ENCODE measurements around the gene PAX8. TPM values are rescaled to one million over a fixed set of nuclear protein-coding genes. Genes with fewer than 3 reads are reported as not detected.
A peak's percentile ranks its signal among the peaks of the same experiment; 100 is the strongest.

The PAX8 gene
- total and polyA plus RNA-seq, 2 of the 13 experiments (the other 11 are each of a cell fraction or from before 2014, with no cell fraction given), result 1.5 to 8.8 TPM

DNA sequence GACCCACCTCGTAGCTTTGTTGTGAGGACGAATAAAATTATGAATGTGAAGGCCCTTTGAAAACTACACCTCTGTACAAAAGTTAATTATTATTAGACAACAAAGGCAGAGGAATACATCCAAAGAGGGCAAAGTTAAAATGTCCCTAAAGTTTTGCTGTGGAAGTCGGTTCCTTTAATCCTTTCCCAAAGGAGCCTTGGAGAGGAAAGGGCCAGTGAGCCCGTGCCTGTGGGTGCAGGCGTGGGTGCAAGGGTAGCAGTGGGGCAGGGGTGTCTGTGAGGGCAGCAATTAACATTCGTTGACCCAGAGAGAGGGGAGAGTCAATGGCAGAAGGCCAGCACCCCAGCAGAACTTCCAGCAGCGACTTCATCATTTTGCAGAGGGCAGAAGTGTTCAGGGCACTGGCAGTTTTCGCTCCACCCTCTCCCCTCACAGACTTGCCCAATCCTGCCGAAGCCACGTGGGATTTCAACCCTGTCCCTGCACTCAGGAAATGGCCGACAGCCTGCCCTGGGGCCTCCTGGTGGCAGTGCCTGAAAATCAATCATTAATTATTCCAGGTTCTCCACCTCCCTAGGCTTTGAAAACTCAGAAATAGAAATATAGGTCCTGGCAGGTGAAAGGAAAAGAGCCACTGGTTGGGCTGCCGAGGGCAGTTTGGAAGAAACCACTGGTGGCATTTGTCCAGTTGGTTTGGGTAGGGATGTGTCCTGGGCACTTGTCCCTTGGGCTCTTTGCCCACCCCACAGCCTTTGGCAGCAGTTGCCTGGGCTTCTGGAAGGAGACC lies 4.2 kb upstream of the PAX8 start (continued):
- TF ChIP-seq, protein P1, sequence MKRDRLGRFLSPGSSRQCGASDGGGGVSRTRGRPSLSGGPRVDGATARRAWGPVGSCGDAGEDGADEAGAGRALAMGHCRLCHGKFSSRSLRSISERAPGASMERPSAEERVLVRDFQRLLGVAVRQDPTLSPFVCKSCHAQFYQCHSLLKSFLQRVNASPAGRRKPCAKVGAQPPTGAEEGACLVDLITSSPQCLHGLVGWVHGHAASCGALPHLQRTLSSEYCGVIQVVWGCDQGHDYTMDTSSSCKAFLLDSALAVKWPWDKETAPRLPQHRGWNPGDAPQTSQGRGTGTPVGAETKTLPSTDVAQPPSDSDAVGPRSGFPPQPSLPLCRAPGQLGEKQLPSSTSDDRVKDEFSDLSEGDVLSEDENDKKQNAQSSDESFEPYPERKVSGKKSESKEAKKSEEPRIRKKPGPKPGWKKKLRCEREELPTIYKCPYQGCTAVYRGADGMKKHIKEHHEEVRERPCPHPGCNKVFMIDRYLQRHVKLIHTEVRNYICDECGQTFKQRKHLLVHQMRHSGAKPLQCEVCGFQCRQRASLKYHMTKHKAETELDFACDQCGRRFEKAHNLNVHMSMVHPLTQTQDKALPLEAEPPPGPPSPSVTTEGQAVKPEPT (CRISPR knock-in tag; IDR thresholded peaks at IDR 0.05; ENCODE audit: low read depth), result peak; percentile 42; the same call in 1 of the 2 replicates
- no peak for TF ChIP-seq CENPX (CRISPR knock-in tag; IDR thresholded peaks at IDR 0.05)
- peak; percentile 36; the same call in 1 of the 2 replicates for TF ChIP-seq NFYB (CRISPR knock-in tag; IDR thresholded peaks at IDR 0.05)
- TF ChIP-seq, protein P2, sequence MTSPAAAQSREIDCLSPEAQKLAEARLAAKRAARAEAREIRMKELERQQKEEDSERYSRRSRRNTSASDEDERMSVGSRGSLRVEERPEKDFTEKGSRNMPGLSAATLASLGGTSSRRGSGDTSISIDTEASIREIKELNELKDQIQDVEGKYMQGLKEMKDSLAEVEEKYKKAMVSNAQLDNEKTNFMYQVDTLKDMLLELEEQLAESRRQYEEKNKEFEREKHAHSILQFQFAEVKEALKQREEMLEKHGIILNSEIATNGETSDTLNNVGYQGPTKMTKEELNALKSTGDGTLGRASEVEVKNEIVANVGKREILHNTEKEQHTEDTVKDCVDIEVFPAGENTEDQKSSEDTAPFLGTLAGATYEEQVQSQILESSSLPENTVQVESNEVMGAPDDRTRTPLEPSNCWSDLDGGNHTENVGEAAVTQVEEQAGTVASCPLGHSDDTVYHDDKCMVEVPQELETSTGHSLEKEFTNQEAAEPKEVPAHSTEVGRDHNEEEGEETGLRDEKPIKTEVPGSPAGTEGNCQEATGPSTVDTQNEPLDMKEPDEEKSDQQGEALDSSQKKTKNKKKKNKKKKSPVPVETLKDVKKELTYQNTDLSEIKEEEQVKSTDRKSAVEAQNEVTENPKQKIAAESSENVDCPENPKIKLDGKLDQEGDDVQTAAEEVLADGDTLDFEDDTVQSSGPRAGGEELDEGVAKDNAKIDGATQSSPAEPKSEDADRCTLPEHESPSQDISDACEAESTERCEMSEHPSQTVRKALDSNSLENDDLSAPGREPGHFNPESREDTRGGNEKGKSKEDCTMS (CRISPR knock-in tag; conservative IDR thresholded peaks at IDR 0.05), result no peak
- TF ChIP-seq FOXA3 (CRISPR knock-in tag; IDR thresholded peaks at IDR 0.05), result no peak
- peak; percentile 81; the same call in 1 of the 2 replicates for TF ChIP-seq SRY (CRISPR knock-in tag; IDR thresholded peaks at IDR 0.05)
- no peak for TF ChIP-seq MTF1 (CRISPR knock-in tag; IDR thresholded peaks at IDR 0.05)
- no peak for TF ChIP-seq ZNF530 (CRISPR knock-in tag; IDR thresholded peaks at IDR 0.05; ENCODE audit: low read depth)
- TF ChIP-seq, protein P3, sequence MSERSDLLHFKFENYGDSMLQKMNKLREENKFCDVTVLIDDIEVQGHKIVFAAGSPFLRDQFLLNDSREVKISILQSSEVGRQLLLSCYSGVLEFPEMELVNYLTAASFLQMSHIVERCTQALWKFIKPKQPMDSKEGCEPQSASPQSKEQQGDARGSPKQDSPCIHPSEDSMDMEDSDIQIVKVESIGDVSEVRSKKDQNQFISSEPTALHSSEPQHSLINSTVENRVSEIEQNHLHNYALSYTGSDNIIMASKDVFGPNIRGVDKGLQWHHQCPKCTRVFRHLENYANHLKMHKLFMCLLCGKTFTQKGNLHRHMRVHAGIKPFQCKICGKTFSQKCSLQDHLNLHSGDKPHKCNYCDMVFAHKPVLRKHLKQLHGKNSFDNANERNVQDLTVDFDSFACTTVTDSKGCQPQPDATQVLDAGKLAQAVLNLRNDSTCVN (CRISPR knock-in tag; IDR thresholded peaks at IDR 0.05; ENCODE audit: borderline replicate concordance), result peak; percentile 25; the same call in 1 of the 2 replicates
- TF ChIP-seq FOSL1 (CRISPR knock-in tag; IDR thresholded peaks at IDR 0.05; ENCODE audit: borderline replicate concordance), result no peak
- no peak for TF ChIP-seq JARID2 (CRISPR knock-in tag; IDR thresholded peaks at IDR 0.05; ENCODE audit: insufficient replicate concordance)
- TF ChIP-seq ADNP (CRISPR knock-in tag; IDR thresholded peaks at IDR 0.05), result no peak
- TF ChIP-seq ZNF335 (CRISPR knock-in tag; IDR thresholded peaks at IDR 0.05), result peak; percentile 87
- no peak for TF ChIP-seq ZNF607 (CRISPR knock-in tag; IDR thresholded peaks at IDR 0.05; ENCODE audit: borderline replicate concordance)
- TF ChIP-seq ZNF709 (CRISPR knock-in tag; IDR thresholded peaks at IDR 0.05), result 0 out of 2 replicates have a peak, but pooled peaks have one; percentile 5
- TF ChIP-seq REXO4 (CRISPR knock-in tag; IDR thresholded peaks at IDR 0.05; ENCODE audit: borderline replicate concordance), result no peak
- no peak for TF ChIP-seq ZNF83 (CRISPR knock-in tag; IDR thresholded peaks at IDR 0.05; ENCODE audit: borderline replicate concordance)
- TF ChIP-seq ZFYVE20 (CRISPR knock-in tag; IDR thresholded peaks at IDR 0.05; ENCODE audit: borderline replicate concordance, low read depth), result no peak
- TF ChIP-seq ZFP36L2 (CRISPR knock-in tag; IDR thresholded peaks at IDR 0.05), result no peak
- TF ChIP-seq, protein P4, sequence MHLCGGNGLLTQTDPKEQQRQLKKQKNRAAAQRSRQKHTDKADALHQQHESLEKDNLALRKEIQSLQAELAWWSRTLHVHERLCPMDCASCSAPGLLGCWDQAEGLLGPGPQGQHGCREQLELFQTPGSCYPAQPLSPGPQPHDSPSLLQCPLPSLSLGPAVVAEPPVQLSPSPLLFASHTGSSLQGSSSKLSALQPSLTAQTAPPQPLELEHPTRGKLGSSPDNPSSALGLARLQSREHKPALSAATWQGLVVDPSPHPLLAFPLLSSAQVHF (CRISPR knock-in tag; IDR thresholded peaks at IDR 0.05), result no peak
- TF ChIP-seq, protein P5, sequence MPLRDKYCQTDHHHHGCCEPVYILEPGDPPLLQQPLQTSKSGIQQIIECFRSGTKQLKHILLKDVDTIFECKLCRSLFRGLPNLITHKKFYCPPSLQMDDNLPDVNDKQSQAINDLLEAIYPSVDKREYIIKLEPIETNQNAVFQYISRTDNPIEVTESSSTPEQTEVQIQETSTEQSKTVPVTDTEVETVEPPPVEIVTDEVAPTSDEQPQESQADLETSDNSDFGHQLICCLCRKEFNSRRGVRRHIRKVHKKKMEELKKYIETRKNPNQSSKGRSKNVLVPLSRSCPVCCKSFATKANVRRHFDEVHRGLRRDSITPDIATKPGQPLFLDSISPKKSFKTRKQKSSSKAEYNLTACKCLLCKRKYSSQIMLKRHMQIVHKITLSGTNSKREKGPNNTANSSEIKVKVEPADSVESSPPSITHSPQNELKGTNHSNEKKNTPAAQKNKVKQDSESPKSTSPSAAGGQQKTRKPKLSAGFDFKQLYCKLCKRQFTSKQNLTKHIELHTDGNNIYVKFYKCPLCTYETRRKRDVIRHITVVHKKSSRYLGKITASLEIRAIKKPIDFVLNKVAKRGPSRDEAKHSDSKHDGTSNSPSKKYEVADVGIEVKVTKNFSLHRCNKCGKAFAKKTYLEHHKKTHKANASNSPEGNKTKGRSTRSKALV (CRISPR knock-in tag; IDR thresholded peaks at IDR 0.05), result 0 out of 2 replicates have a peak, but pooled peaks have one; percentile 38
